Measurements from ENCODE around the gene SPTB. TPM values are rescaled to one million over a fixed set of nuclear protein-coding genes. Genes with fewer than 3 reads are reported as not detected.

SPTB gene
- total RNA-seq, 1 donor from 2014 or later = 0.04 TPM

GRCh38 chr14:64734990-64735389 lies 144.7 kb downstream of the SPTB start:
- intact Hi-C loops (cut with micrococcal nuclease) = no loop called here
- Mint-ChIP-seq H3K36me3 (ENCODE audit: low read depth) (no peaks in the 10 kb centered on the region), H3K27me3 (peaks cover 1% of the 10 kb centered on the region), H3K4me1 (no peaks in the 10 kb centered on the region), H3K4me3 (no peak overlapping the region), H3K27ac (no peak overlapping the region), H3K9me3 (no peaks in the 10 kb centered on the region)
- ChIA-PET CTCF (no interaction called here), POLR2A (no interaction called here)
- DNase-seq (no peak), ATAC-seq (ENCODE audit: low read depth) (no peak)
- TF ChIP-seq CTCF (IDR thresholded peaks at IDR 0.05) = no peak

DNA sequence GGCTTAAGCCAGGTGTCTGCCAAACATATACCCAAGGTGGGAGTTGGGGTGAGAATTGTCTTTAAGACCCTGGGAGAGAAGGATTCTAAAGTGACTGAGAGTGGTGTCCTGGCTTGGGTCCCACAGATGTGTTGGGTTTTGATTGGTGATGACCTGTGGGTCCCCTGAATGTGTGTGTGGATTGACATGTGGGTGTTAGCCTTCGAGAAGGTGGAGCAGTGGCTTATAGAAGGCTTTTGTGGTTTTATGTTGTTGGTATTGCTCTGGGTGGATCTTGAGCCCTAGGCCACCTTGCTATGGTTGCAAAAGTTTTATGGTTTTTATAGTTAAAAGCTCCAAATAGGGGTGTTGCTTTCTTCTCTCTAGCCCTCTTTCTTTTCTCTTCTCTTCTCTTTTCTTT lies 145.8 kb downstream of the SPTB start:
- Mint-ChIP-seq H3K4me3 (no peak overlapping the region), H3K4me1 (no peaks in the 10 kb centered on the region), H3K9me3 (no peaks in the 10 kb centered on the region), H3K27ac (no peak overlapping the region), H3K27me3 (peaks cover 1% of the 10 kb centered on the region), H3K36me3 (ENCODE audit: low read depth) (no peaks in the 10 kb centered on the region)
- intact Hi-C loops (cut with micrococcal nuclease) = no loop called here
- POLR2A ChIA-PET = no interaction called here
- DNase-seq (no peak), ATAC-seq (ENCODE audit: low read depth) (no peak)
- CTCF ChIA-PET = no interaction called here
- TF ChIP-seq CTCF (IDR thresholded peaks at IDR 0.05) = no peak

DNA sequence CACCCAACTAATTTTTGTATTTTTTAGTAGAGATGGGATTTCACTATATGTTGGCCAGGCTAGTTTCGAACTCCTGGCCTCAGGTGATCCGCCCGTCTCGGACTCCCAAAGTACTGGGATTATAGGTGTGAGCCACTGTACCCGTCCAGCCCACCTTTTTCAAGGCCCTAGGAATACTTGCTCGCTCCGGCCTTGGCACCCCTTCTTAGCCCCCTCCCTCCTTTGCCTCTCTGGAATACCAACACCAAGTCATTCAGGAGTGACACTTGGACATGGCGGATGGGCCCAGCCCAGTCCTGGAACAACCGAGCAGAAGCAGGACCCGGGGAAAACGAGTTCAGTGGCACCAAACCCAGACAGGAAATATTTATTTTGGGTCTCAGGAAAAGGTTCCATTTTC lies 146.4 kb downstream of the SPTB start:
- Mint-ChIP-seq H3K36me3 (ENCODE audit: low read depth) (no peaks in the 10 kb centered on the region), H3K27ac (no peak overlapping the region), H3K4me3 (no peak overlapping the region), H3K9me3 (no peaks in the 10 kb centered on the region), H3K27me3 (peaks cover 1% of the 10 kb centered on the region), H3K4me1 (no peaks in the 10 kb centered on the region)
- ChIA-PET POLR2A (no interaction called here), CTCF (no interaction called here)
- DNase-seq (no peak), ATAC-seq (ENCODE audit: low read depth) (no peak)
- intact Hi-C loops (cut with micrococcal nuclease) = no loop called here
- no peak for TF ChIP-seq CTCF (IDR thresholded peaks at IDR 0.05)

DNA sequence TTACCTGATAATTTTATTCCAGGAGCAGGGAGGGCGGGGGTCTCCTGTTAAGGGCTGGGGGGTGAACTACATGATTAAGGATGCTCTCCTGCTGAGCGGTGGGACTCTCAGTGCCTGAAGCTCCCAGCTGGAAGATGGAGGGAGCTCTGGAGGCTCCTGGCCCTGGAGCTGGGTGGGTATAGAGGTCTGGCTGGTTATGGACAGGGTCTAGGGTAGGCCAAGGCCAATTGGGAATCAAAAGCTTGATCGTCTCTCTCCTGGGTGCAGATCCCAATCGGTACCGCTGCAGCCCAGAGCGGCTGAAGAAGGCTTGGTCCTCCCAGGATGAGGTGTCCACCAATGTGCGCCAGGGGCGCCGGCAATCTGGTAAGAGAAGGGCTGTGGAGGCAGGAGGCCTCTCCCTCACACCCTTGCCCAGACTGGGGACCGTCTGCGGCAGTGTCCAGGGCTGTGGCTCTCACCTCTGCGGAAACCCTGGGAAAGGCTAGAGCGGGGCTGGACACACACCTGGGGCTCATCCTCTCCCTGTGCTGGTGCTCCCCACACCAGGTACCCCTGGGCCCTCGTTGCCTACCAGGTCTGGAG lies 147.1 kb downstream of the SPTB start:
- POLR2A ChIA-PET = no interaction called here
- Mint-ChIP-seq H3K27me3 (peaks cover 1% of the 10 kb centered on the region), H3K36me3 (ENCODE audit: low read depth) (no peaks in the 10 kb centered on the region), H3K9me3 (no peaks in the 10 kb centered on the region), H3K4me3 (no peak overlapping the region), H3K27ac (no peak overlapping the region), H3K4me1 (no peaks in the 10 kb centered on the region)
- intact Hi-C loops (cut with micrococcal nuclease) = no loop called here
- TF ChIP-seq CTCF (IDR thresholded peaks at IDR 0.05) = no peak
- DNase-seq (no peak), ATAC-seq (ENCODE audit: low read depth) (no peak)
- CTCF ChIA-PET = no interaction called here

DNA sequence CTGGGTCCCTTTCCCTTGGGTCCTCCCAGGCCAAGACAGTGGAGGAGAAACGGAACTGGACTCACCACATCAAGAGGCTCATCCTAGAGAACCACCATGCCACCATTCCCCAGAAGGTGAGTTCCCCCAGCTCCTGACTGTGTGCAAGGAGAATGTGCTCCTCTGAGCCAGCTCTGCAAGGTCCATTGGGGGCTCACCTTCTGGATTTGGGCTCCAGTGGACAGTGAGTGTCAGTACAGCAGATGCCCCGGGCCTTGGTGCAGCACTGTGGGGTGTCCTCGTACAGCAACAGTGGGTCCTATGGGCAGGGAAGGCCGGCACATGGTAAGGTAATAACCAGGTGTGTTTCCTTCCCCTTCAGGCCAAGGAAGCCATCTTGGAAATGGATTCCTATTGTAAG lies 147.6 kb downstream of the SPTB start:
- peaks cover 1% of the 10 kb centered on the region for H3K27me3 Mint-ChIP-seq
- CTCF ChIA-PET = no interaction called here

More for the DNA sequence above, 147.6 kb downstream of the SPTB start:
- H3K36me3 Mint-ChIP-seq (ENCODE audit: low read depth) = no peaks in the 10 kb centered on the region
- DNase-seq = no peak
- intact Hi-C loops (cut with micrococcal nuclease) = no loop called here
- POLR2A ChIA-PET = no interaction called here
- no peaks in the 10 kb centered on the region for H3K9me3 Mint-ChIP-seq
- no peak overlapping the region for H3K27ac Mint-ChIP-seq
- TF ChIP-seq CTCF (IDR thresholded peaks at IDR 0.05) = no peak
- no peak overlapping the region for H3K4me3 Mint-ChIP-seq
- ATAC-seq (ENCODE audit: low read depth) = no peak
- no peaks in the 10 kb centered on the region for H3K4me1 Mint-ChIP-seq

All from activated B cell treated with CpG ODN at 0.5 μM for 24 hours (primary cell).